Measurements from ENCODE around the gene PLA2G6.

GRCh38 chr22:38067761-38068360 is 113.8 kb downstream of the PLA2G6 start:
- TF ChIP-seq POLR2A (IDR thresholded peaks at IDR 0.05), result no peak
- TF ChIP-seq POLR2AphosphoS5 (IDR thresholded peaks at IDR 0.05), result no peak
- TF ChIP-seq CTCF (IDR thresholded peaks at IDR 0.05), result no peak
